AG09319 (cell line): ENCODE measurements around the gene CXCL10.

ENCODE experiments used
- DNase-seq: peaks from one replicate; pipeline ENCODE4 v3.0.0-alpha.2; 2010; ENCODE audit warnings: low read depth; ENCODE audit errors: extremely low read depth
- TF ChIP-seq, protein P1 (sequence below): IDR thresholded peaks from 2 replicates; pipeline ENCODE4 v1.5.1; 2011; ENCODE audit warnings: low read depth, mild to moderate bottlenecking, inconsistent platforms, low read length, moderate library complexity

The CXCL10 gene

DNA sequence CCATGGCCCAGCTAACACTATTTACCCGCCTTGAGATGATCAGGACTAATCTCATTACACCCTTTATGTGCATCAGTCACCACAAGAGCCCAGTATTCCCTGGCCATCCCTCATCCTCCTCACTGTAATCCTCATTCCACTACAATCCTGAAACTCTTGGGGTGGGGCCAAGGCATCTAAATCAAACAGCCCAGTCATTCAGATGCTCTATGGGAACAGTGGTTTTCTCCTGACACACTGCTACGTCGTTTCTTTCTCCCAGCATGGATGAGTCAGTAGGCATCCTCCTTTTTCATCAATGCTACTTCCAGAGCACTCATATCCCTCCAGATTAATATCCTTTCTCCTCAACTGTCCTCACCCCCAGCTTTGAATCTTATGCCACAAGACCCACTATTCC is 38.2 kb downstream of the CXCL10 start:
- TF ChIP-seq, protein P1, sequence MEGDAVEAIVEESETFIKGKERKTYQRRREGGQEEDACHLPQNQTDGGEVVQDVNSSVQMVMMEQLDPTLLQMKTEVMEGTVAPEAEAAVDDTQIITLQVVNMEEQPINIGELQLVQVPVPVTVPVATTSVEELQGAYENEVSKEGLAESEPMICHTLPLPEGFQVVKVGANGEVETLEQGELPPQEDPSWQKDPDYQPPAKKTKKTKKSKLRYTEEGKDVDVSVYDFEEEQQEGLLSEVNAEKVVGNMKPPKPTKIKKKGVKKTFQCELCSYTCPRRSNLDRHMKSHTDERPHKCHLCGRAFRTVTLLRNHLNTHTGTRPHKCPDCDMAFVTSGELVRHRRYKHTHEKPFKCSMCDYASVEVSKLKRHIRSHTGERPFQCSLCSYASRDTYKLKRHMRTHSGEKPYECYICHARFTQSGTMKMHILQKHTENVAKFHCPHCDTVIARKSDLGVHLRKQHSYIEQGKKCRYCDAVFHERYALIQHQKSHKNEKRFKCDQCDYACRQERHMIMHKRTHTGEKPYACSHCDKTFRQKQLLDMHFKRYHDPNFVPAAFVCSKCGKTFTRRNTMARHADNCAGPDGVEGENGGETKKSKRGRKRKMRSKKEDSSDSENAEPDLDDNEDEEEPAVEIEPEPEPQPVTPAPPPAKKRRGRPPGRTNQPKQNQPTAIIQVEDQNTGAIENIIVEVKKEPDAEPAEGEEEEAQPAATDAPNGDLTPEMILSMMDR: no peak
- DNase-seq: peak; percentile 12

DNA sequence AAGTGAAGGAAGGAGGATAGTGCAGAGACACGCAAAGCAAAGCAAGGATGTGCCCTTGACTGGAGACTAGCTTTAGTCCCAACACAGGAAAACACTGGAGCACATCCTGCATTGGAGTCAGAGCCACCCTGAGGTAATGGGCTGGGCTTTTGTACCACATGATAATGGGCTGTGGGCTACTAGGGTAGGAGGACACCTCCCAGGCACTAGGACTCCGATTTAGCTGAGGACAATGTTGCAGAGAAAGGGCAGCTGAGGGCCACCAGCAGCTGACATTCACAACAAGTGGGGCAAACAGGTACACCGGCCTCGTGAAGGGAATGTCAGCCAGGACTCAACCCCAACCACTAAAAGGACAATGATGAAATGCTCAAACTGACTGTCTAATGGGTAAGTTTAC is 42.7 kb downstream of the CXCL10 start:
- TF ChIP-seq, protein P1: no peak
- no peak for DNase-seq

DNA sequence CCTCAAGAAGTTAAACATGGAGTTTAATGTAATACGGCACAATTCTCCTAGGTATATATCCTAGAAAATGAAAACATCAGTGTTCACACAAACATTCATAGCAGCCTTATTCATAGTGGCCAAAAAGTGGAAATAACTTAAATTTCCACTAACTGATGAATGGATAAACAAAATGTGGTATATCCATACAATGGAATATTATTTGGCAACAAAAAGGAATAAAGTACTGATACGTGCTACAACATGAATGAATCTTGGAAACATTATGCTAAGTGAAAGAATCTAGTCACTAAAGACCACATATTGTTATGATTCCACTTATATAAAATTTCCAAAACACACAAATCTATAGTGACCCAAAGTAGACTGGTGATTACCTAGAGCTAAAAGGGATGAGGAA is 47.1 kb downstream of the CXCL10 start:
- DNase-seq: no peak
- TF ChIP-seq, protein P1: no peak

DNA sequence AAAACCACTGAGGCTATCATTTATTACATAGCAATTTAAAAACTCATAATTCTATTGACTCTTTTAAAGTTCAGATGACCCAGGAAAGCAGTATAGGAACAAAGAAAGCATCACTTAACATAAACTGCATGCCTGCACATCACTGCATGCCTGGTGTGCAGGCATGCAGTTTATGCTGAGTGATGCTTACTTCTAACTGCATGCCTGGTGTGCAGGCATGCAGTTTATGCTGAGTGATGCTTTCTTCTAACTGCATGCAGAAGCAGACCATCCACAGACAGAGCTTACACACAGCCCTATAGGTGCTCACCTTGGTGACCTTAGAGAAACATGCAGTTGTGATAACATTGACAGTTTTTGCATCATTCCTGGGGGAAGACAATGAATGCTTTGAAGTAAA is 49.5 kb downstream of the CXCL10 start:
- TF ChIP-seq, protein P1: no peak
- no peak for DNase-seq
